Endothelial cell of umbilical vein (primary cell): ENCODE measurements around the gene WNT8B. TPM values are rescaled to one million over a fixed set of nuclear protein-coding genes. Genes with fewer than 3 reads are reported as not detected.

Experiments used
- BruUV-seq: library from RNA; stranded (reverse); fragments of 400-500 nt; replicated peaks from 2 replicates; lab custom pipeline; 2021; lab: Mats Ljungman, UMichigan
- CTCF ChIA-PET: fragments of 300-600, 350-600 bp; sonication (Branson Sonifier 250); formaldehyde crosslinking; loops from one replicate; lab custom pipeline; 2021; ENCODE audit warnings: antibody characterized with exemption, inconsistent platforms; lab: Charles Lee
- POLR2A ChIA-PET: fragments of 300-600, 350-600 bp; sonication (Branson Sonifier 250); formaldehyde crosslinking; loops from one replicate; lab custom pipeline; 2021; ENCODE audit warnings: antibody characterized with exemption, inconsistent platforms; lab: Charles Lee
- DNase-seq: peaks from one replicate; pipeline ENCODE4 v3.0.0-alpha.2; 2011; ENCODE audit warnings: low read depth, low spot score
- FAIRE-seq: peaks from 2 replicates; lab custom pipeline; 2011; peaks lifted over from hg19 to GRCh38; lab: Jason Lieb, UNC
- H2AFZ ChIP-seq: 2 replicates; pipeline ENCODE4 v1.6.0; 2012; ENCODE audit warnings: low read depth, low read length, control low read depth, inconsistent platforms
- H3K27ac ChIP-seq: 2 replicates; pipeline ENCODE4 v1.5.1; 2011; ENCODE audit warnings: low read depth, mild to moderate bottlenecking, control low read depth, low read length, moderate library complexity; ENCODE audit not compliant: insufficient read depth
- H3K27me3 ChIP-seq, 2 experiments: 2 replicates each; pipeline versions ENCODE4 v1.6.0 to v1.6.1; 2011; ENCODE audit warnings: low read length in 2 of 2, mixed read lengths in 1 of 2; ENCODE audit not compliant: control insufficient read depth in 2 of 2, insufficient read depth in 2 of 2
- H3K36me3 ChIP-seq, 2 experiments: 2 replicates in 1 of 2; 3 replicates in 1 of 2; pipeline ENCODE4 v1.5.1; 2011; ENCODE audit warnings: low read length in 2 of 2, mild to moderate bottlenecking in 1 of 2, moderate library complexity in 1 of 2; ENCODE audit not compliant: control insufficient read depth in 2 of 2, insufficient read depth in 2 of 2; ENCODE audit errors: extremely low read depth in 1 of 2
- H3K4me1 ChIP-seq: 3 replicates; pipeline ENCODE4 v1.5.1; 2011; ENCODE audit warnings: mild to moderate bottlenecking, low read length; ENCODE audit not compliant: control insufficient read depth, insufficient read depth; ENCODE audit errors: extremely low read depth
- H3K4me2 ChIP-seq: 2 replicates; pipeline ENCODE4 v1.6.1; 2011; ENCODE audit warnings: low read length, control low read depth, mixed read lengths; ENCODE audit not compliant: insufficient read depth
- H3K4me3 ChIP-seq, 3 experiments: fragments of 200-600 bp in 1 of 3; sonication (generic), shearing (Covaris generic) in 1 of 3; replicated peaks in 1 of 3; 2 replicates each; pipeline ENCODE4 v1.5.1; 2011 to 2016; ENCODE audit warnings: control low read depth in 3 of 3, low read length in 3 of 3, mild to moderate bottlenecking in 2 of 3, inconsistent platforms in 1 of 3, low read depth in 1 of 3, moderate library complexity in 1 of 3; ENCODE audit not compliant: insufficient read depth in 1 of 3
- H3K79me2 ChIP-seq: 2 replicates; pipeline ENCODE4 v1.6.0; 2012; ENCODE audit warnings: low read length, inconsistent platforms; ENCODE audit not compliant: control insufficient read depth, insufficient read depth
- H3K9ac ChIP-seq: replicated peaks from 2 replicates; pipeline ENCODE3; 2011; ENCODE audit warnings: low read length, control low read depth; ENCODE audit not compliant: insufficient read depth; ENCODE audit errors: extremely low read depth
- H3K9me1 ChIP-seq: replicated peaks from 3 replicates; pipeline ENCODE4 v1.6.0; 2011; ENCODE audit warnings: mild to moderate bottlenecking, low read length; ENCODE audit not compliant: control insufficient read depth, insufficient read depth; ENCODE audit errors: extremely low read depth
- H3K9me3 ChIP-seq: replicated peaks from 2 replicates; pipeline ENCODE4 v1.5.1; 2012; ENCODE audit warnings: low read length, inconsistent platforms; ENCODE audit not compliant: control insufficient read depth, insufficient read depth
- H4K20me1 ChIP-seq: replicated peaks from 2 replicates; pipeline ENCODE3; 2011; ENCODE audit warnings: mild to moderate bottlenecking, low read length; ENCODE audit not compliant: control insufficient read depth, insufficient read depth; ENCODE audit errors: extremely low read depth
- EZH2 ChIP-seq: IDR thresholded peaks from 2 replicates; pipeline ENCODE4 v1.6.1; 2012; ENCODE audit warnings: borderline replicate concordance, low read depth, mild to moderate bottlenecking, moderate library complexity, low read length, inconsistent platforms; ENCODE audit not compliant: severe bottlenecking
- FOS ChIP-seq: IDR thresholded peaks from 2 replicates; pipeline ENCODE4 v1.6.1; 2011; ENCODE audit warnings: mild to moderate bottlenecking, low read length, moderate library complexity, borderline replicate concordance; ENCODE audit not compliant: insufficient read depth
- GATA2 ChIP-seq: IDR thresholded peaks from 2 replicates; pipeline ENCODE4 v1.7.0; 2011; ENCODE audit warnings: low read depth, mild to moderate bottlenecking, moderate library complexity, mixed read lengths, low read length; ENCODE audit not compliant: insufficient read length, insufficient read depth
- JUN ChIP-seq: IDR thresholded peaks from 2 replicates; pipeline ENCODE4 v1.6.1; 2011; ENCODE audit warnings: borderline replicate concordance, low read depth; ENCODE audit not compliant: insufficient read length, insufficient read depth
- MYC ChIP-seq: IDR thresholded peaks from one replicate; pipeline ENCODE4 v1.6.1; 2011; ENCODE audit warnings: mild to moderate bottlenecking, low read depth, low read length
- POLR2A ChIP-seq: IDR thresholded peaks from 2 replicates; pipeline ENCODE4 v1.6.1; 2012; ENCODE audit warnings: low read depth, mild to moderate bottlenecking, control low read depth, low read length
- POLR2AphosphoS5 ChIP-seq: IDR thresholded peaks from 2 replicates; pipeline ENCODE4 v1.6.1; 2012; ENCODE audit warnings: low read depth, mild to moderate bottlenecking, control low read depth, low read length, moderate library complexity; ENCODE audit not compliant: insufficient read depth
- dilution Hi-C: fragments of 300-500 bp; cut with MboI; formaldehyde crosslinking; loops from one replicate; pipeline ENCODE4 v1.15.0; 2019; ENCODE audit warnings: low sequenced_read_pairs; ENCODE audit not compliant: extremely low pct_ligation_motif_present
- intact Hi-C: fragments of 100-400 bp; cut with micrococcal nuclease; formaldehyde crosslinking; loops from one replicate; pipeline ENCODE4 v1.10.0; 2022
- polyA plus RNA-seq, 4 experiments: library from polyadenylated mRNA; depleted of rRNA in 3 of 4; stranded (reverse) in 3 of 4; unstranded in 1 of 4; fragments of >200 nt; gene quantifications; 2 replicates each; pipeline versions ENCODE4 v1.2.1 to v1.2.3, GENCODE V29; 2011 to 2012; ENCODE audit warnings: missing spikeins in 1 of 4
- total RNA-seq: library from RNA; stranded (reverse); gene quantifications from 2 replicates; pipeline ENCODE4 v1.2.3, GENCODE V29; 2021
- TF ChIP-seq, protein P1 (sequence below): IDR thresholded peaks from 2 replicates; pipeline ENCODE4 v1.6.1; 2011; ENCODE audit not compliant: insufficient read depth, insufficient read length
- TF ChIP-seq, protein P2 (sequence below), 2 donors: IDR thresholded peaks; 1 replicate in 1 of 2; 2 replicates in 1 of 2; pipeline ENCODE4 v1.5.1; 2011; ENCODE audit warnings: low read length in 2 of 2, mild to moderate bottlenecking in 2 of 2, moderate library complexity in 2 of 2, control low read depth in 1 of 2, inconsistent platforms in 1 of 2, low read depth in 1 of 2; ENCODE audit not compliant: insufficient read depth in 1 of 2; ENCODE audit errors: extremely low read depth in 1 of 2

The WNT8B gene
- total and polyA plus RNA-seq, 2 donors (not counting 3 experiments of a cell fraction or from before 2014, with no cell fraction given): not detected

DNA sequence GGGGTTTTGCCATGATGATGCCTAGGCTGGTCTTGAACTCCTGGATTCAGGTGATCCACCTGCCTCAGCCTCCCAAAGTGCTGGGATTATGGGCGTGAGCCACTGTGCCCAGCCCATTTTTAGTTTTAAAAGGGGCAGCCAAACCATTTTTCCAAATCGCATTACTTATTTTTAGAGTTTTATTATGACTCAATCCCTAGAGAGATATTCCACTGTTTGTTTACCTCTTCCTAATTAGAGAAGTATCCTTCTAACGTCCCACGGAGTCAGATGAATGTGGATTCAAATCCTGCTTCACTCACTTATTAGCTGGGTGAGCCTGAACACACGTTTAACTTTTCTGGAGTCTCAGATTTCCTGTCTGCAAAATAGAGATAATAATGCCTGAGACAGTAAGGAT is 15.2 kb downstream of the WNT8B start:
- intact Hi-C loops: no loop called here

More for the DNA sequence above, 15.2 kb downstream of the WNT8B start:
- Histone ChIP-seq H3K27me3 (peaks cover 28 to 35% of the 10 kb centered on the region in 2 experiments), H4K20me1 (no peaks in the 10 kb centered on the region), H2AFZ (no peak overlapping the region), H3K9ac (no peak overlapping the region), H3K36me3 (no peaks in the 10 kb centered on the region), H3K4me1 (peaks cover 12% of the 10 kb centered on the region), H3K4me3 (no peak overlapping the region), H3K79me2 (no peaks in the 10 kb centered on the region), H3K4me2 (no peak overlapping the region), H3K27ac (no peak overlapping the region), H3K9me1 (no peaks in the 10 kb centered on the region), H3K9me3 (no peaks in the 10 kb centered on the region)
- dilution Hi-C loops: no loop called here
- POLR2A ChIA-PET: no interaction called here
- FAIRE-seq: no peak
- no TSS peak for BruUV-seq
- TF ChIP-seq POLR2AphosphoS5 (no peak), GATA2 (no peak), MYC (no peak), POLR2A (no peak), FOS (no peak), JUN (no peak), EZH2 (no peak)
- TF ChIP-seq, protein P1, sequence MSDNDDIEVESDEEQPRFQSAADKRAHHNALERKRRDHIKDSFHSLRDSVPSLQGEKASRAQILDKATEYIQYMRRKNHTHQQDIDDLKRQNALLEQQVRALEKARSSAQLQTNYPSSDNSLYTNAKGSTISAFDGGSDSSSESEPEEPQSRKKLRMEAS: no peak
- TF ChIP-seq, protein P2, sequence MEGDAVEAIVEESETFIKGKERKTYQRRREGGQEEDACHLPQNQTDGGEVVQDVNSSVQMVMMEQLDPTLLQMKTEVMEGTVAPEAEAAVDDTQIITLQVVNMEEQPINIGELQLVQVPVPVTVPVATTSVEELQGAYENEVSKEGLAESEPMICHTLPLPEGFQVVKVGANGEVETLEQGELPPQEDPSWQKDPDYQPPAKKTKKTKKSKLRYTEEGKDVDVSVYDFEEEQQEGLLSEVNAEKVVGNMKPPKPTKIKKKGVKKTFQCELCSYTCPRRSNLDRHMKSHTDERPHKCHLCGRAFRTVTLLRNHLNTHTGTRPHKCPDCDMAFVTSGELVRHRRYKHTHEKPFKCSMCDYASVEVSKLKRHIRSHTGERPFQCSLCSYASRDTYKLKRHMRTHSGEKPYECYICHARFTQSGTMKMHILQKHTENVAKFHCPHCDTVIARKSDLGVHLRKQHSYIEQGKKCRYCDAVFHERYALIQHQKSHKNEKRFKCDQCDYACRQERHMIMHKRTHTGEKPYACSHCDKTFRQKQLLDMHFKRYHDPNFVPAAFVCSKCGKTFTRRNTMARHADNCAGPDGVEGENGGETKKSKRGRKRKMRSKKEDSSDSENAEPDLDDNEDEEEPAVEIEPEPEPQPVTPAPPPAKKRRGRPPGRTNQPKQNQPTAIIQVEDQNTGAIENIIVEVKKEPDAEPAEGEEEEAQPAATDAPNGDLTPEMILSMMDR (IDR thresholded peaks at IDR 0.05; ENCODE audit: extremely low read depth in 1 of 2, insufficient read depth in 1 of 2, low read depth in 1 of 2, low read length in 2 of 2): no peak
- CTCF ChIA-PET: no interaction called here
- DNase-seq: no peak
